ENCODE results near the gene PPM1H.

DNA sequence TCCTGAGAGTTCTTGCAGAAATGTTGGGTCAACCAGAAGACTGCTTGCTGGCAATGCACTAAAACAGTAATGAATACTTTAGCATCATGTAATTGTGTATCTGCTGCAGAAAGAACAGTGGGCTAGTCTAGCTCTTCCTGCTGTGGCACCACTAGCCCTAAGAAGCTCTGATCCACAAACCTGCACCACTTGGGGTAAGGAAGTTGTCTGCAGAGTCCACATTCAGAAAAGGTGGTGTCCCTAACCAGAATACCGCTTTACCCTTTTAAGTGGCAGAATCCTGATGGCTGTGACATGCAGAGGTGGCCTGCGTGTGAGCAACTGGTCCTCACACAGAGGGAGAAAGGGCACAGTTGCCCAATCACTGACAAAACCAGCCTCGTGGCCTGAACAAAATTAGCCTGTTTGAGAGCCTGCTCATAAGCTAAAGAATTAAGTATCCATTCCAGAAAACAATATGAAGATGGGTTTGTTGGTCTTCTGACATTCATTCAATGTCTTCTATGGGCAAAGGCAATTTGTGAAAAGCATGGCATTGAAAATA, 165.8 kb downstream of the PPM1H start:
- TF ChIP-seq POLR2AphosphoS5 (IDR thresholded peaks at IDR 0.05; ENCODE audit: insufficient read depth in 1 of 2, low read depth in 1 of 2) (no peak), POLR2A (IDR thresholded peaks at IDR 0.05) (no peak)

All from vagina (tissue), 2 donors.